Measurements from ENCODE around the gene C19orf33. TPM values are rescaled to one million over a fixed set of nuclear protein-coding genes. Genes with fewer than 3 reads are reported as not detected.
A peak's percentile ranks its signal among the peaks of the same experiment; 100 is the strongest.

Gene C19orf33
- total RNA-seq, 1 experiment from 2014 or later: not detected

DNA sequence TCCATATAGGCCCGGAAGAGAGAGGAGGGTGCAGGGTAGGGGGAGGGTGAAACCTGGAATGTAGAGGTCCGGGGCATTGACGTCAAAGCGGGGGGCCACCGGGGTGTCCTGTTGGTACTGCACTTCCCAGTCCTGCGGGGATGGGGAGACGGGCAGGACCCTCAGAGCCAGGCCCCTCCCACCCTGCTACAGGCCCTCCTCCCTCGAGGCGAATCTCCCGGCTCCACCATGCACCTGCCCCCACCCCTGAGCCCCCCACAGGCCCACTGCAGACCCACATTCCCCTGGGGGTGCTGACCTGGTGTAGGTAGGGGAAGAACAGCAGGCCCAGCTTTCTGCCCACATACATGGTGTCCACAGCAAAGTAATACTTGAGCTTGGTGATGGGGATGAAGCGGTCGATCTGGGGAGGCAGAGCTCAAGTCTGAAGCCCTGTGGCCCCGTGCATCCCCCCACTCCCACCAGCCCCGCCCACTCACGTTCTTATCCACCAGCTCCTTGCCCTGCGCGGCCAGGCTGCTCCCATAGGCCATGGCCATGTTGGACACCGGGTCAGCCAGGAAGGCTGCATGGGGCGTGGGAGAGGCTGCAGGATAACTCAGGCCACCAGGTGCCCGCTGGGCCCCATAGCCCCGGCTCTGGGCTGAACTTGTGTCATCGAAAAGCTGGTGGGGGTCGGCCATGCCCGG is 5.0 kb downstream of the C19orf33 start:
- Histone ChIP-seq H3K27me3 (replicated peaks) (no peaks in the 10 kb centered on the region), H3K36me3 (peaks cover 24% of the 10 kb centered on the region), H3K27ac (no peak overlapping the region), H3K4me1 (replicated peaks) (peaks cover 6% of the 10 kb centered on the region), H3K9me3 (replicated peaks) (no peaks in the 10 kb centered on the region), H3K4me3 (no peak overlapping the region)
- no peak for DNase-seq (ENCODE audit: low read depth in 1 of 2, low spot score in 2 of 2)

DNA sequence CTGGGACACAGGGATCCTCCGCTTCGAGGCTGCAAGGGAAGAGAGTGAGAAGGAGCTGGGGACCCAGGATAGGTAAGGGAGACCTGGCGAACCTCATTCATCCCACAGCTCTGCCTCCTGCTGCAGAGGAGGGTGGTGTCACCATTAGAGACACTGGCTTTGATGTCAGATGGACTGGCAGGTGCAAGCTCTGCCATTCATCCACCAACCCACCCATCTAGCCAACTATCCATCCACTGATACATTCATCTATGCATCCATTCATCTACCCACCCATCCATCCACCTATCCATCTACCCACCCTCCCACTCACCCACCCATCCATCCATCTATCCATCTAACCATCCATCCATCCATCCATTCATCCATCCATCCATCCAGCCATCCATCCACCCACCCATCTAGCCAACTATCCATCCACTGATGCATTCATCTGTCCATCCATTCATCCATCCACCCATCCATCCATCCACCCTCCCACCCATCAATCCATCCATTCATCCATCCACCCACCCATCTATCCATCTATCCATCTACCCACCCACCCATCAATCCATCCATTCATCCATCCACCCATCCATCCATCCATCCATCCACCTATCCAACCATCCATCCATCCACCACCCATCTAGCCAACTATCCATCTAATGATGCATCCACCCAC is 5.7 kb downstream of the C19orf33 start:
- H3K27ac ChIP-seq: no peak overlapping the region
- DNase-seq (ENCODE audit: low read depth in 1 of 2, low spot score in 2 of 2): no peak
- H3K4me1 ChIP-seq (replicated peaks): no peaks in the 10 kb centered on the region; the same call in 1 of the 2 replicates

GRCh38 chr19:38310279-38310670 is 6.2 kb downstream of the C19orf33 start:
- no peaks in the 10 kb centered on the region for H3K9me3 ChIP-seq (replicated peaks)
- peaks cover 1% of the 10 kb centered on the region; the same call in 1 of the 2 replicates for H3K4me1 ChIP-seq (replicated peaks)
- H3K27ac ChIP-seq: no peak overlapping the region

More for the DNA sequence above, 5.7 kb downstream of the C19orf33 start:
- H3K27me3 ChIP-seq (replicated peaks): no peaks in the 10 kb centered on the region
- H3K4me3 ChIP-seq: no peak overlapping the region
- H3K9me3 ChIP-seq (replicated peaks): no peaks in the 10 kb centered on the region
- H3K36me3 ChIP-seq: peaks cover 17% of the 10 kb centered on the region

GRCh38 chr19:38310986-38311385 is 6.9 kb downstream of the C19orf33 start:
- no peaks in the 10 kb centered on the region for H3K9me3 ChIP-seq (replicated peaks)
- no peaks in the 10 kb centered on the region for H3K27me3 ChIP-seq (replicated peaks)
- no peak for DNase-seq (ENCODE audit: low read depth in 1 of 2, low spot score in 2 of 2)
- H3K27ac ChIP-seq: no peak overlapping the region
- H3K4me3 ChIP-seq: no peak overlapping the region
- H3K36me3 ChIP-seq: peaks cover 12% of the 10 kb centered on the region; the same call in 1 of the 2 replicates
- peaks cover 3% of the 10 kb centered on the region for H3K4me1 ChIP-seq (replicated peaks)

More at GRCh38 chr19:38310279-38310670, 6.2 kb downstream of the C19orf33 start:
- Histone ChIP-seq H3K4me3 (no peak overlapping the region), H3K27me3 (replicated peaks) (no peaks in the 10 kb centered on the region), H3K36me3 (peaks cover 14% of the 10 kb centered on the region; the same call in 1 of the 2 replicates)
- no peak for DNase-seq (ENCODE audit: low read depth in 1 of 2, low spot score in 2 of 2)

- Histone ChIP-seq H3K36me3 (no peaks in the 10 kb centered on the region), H3K9me3 (replicated peaks) (no peaks in the 10 kb centered on the region), H3K4me3 (peak within 1 kb of the TSS; percentile 54), H3K27ac (peak within 1 kb of the TSS; percentile 36), H3K27me3 (replicated peaks) (peaks cover 18% of the 10 kb centered on the region), H3K4me1 (replicated peaks) (peaks cover 18% of the 10 kb centered on the region)
- DNase-seq (ENCODE audit: low read depth in 1 of 2, low spot score in 2 of 2): peak; percentile 88 to 97
Measured at GRCh38 chr19:38315657-38316476, 11.8 kb downstream of the C19orf33 start, which contains the start of gene YIF1B. Gene YIF1B (minus strand): TSS chr19:38315947. CDS start chr19:38315917, 30 bp downstream.

GRCh38 chr19:38316477-38317067 is 12.5 kb downstream of the C19orf33 start:
- H3K27ac ChIP-seq: peak overlapping the region; percentile 36

GRCh38 chr19:38317104-38317612 is 13.1 kb downstream of the C19orf33 start:
- Histone ChIP-seq H3K4me3 (no peak overlapping the region), H3K36me3 (no peaks in the 10 kb centered on the region), H3K27ac (no peak overlapping the region), H3K9me3 (replicated peaks) (no peaks in the 10 kb centered on the region), H3K4me1 (replicated peaks) (peaks cover 18% of the 10 kb centered on the region), H3K27me3 (replicated peaks) (peaks cover 18% of the 10 kb centered on the region)
- DNase-seq (ENCODE audit: low read depth in 1 of 2, low spot score in 2 of 2): no peak

More at GRCh38 chr19:38316477-38317067, 12.5 kb downstream of the C19orf33 start:
- H3K9me3 ChIP-seq (replicated peaks): no peaks in the 10 kb centered on the region
- DNase-seq (ENCODE audit: low read depth in 1 of 2, low spot score in 2 of 2): no peak
- H3K4me1 ChIP-seq (replicated peaks): peaks cover 18% of the 10 kb centered on the region
- H3K4me3 ChIP-seq: peak overlapping the region; percentile 54
- peaks cover 18% of the 10 kb centered on the region for H3K27me3 ChIP-seq (replicated peaks)
- H3K36me3 ChIP-seq: no peaks in the 10 kb centered on the region

GRCh38 chr19:38318660-38319059 is 14.6 kb downstream of the C19orf33 start:
- Histone ChIP-seq H3K36me3 (no peaks in the 10 kb centered on the region), H3K4me3 (no peak overlapping the region), H3K4me1 (replicated peaks) (peaks cover 18% of the 10 kb centered on the region), H3K9me3 (replicated peaks) (no peaks in the 10 kb centered on the region), H3K27me3 (replicated peaks) (peaks cover 18% of the 10 kb centered on the region), H3K27ac (no peak overlapping the region)
- no peak for DNase-seq (ENCODE audit: low read depth in 1 of 2, low spot score in 2 of 2)

- H3K36me3 ChIP-seq: no peaks in the 10 kb centered on the region
- H3K27ac ChIP-seq: no peak within 1 kb of the TSS
- DNase-seq (ENCODE audit: low read depth in 1 of 2, low spot score in 2 of 2): peak in 1 of 2 experiments; percentile 29
- peak within 1 kb of the TSS; percentile 44 for H3K4me3 ChIP-seq
- H3K4me1 ChIP-seq (replicated peaks): peaks cover 18% of the 10 kb centered on the region
- peaks cover 18% of the 10 kb centered on the region for H3K27me3 ChIP-seq (replicated peaks)
- H3K9me3 ChIP-seq (replicated peaks): no peaks in the 10 kb centered on the region
Measured at GRCh38 chr19:38319421-38320258, 15.6 kb downstream of the C19orf33 start, which contains the start of gene KCNK6. Gene KCNK6 (plus strand): TSS chr19:38319845. CDS start chr19:38319951, 106 bp downstream.

- peaks cover 15% of the 10 kb centered on the region for H3K4me1 ChIP-seq (replicated peaks)
- H3K4me3 ChIP-seq: no peak overlapping the region
- no peak for DNase-seq (ENCODE audit: low read depth in 1 of 2, low spot score in 2 of 2)
- H3K27ac ChIP-seq: no peak overlapping the region
- H3K27me3 ChIP-seq (replicated peaks): peaks cover 18% of the 10 kb centered on the region
- no peaks in the 10 kb centered on the region for H3K36me3 ChIP-seq
- H3K9me3 ChIP-seq (replicated peaks): no peaks in the 10 kb centered on the region
Measured at GRCh38 chr19:38320969-38321339, 16.9 kb downstream of the C19orf33 start.

GRCh38 chr19:38321646-38322196 is 17.7 kb downstream of the C19orf33 start:
- H3K4me3 ChIP-seq: no peak overlapping the region
- H3K36me3 ChIP-seq: no peaks in the 10 kb centered on the region
- no peak overlapping the region for H3K27ac ChIP-seq
- H3K27me3 ChIP-seq (replicated peaks): peaks cover 18% of the 10 kb centered on the region
- H3K9me3 ChIP-seq (replicated peaks): no peaks in the 10 kb centered on the region
- DNase-seq (ENCODE audit: low read depth in 1 of 2, low spot score in 2 of 2): no peak
- H3K4me1 ChIP-seq (replicated peaks): peaks cover 11% of the 10 kb centered on the region

- no peak overlapping the region for H3K4me3 ChIP-seq
- H3K9me3 ChIP-seq (replicated peaks): no peaks in the 10 kb centered on the region
- no peak for DNase-seq (ENCODE audit: low read depth in 1 of 2, low spot score in 2 of 2)
- H3K4me1 ChIP-seq (replicated peaks): peaks cover 11% of the 10 kb centered on the region
- no peak overlapping the region for H3K27ac ChIP-seq
- H3K36me3 ChIP-seq: no peaks in the 10 kb centered on the region
- H3K27me3 ChIP-seq (replicated peaks): peaks cover 18% of the 10 kb centered on the region
Measured at GRCh38 chr19:38323291-38323690, 19.2 kb downstream of the C19orf33 start.
